HG02981 (cell line): ENCODE measurements around the gene TEX261.

Experiments
- ATAC-seq: cut with Tn5 transposase; IDR thresholded peaks from one replicate; pipeline ENCODE4 v1.9.1; 2021; ENCODE audit warnings: mild to moderate bottlenecking, moderate library complexity; ENCODE audit not compliant: unreplicated experiment

Gene TEX261

GRCh38 chr2:70982971-70983370 lies 11.7 kb downstream of the TEX261 start:
- ATAC-seq, result no peak

- no peak for ATAC-seq
Observed at GRCh38 chr2:70981866-70982810, 12.5 kb downstream of the TEX261 start.

DNA sequence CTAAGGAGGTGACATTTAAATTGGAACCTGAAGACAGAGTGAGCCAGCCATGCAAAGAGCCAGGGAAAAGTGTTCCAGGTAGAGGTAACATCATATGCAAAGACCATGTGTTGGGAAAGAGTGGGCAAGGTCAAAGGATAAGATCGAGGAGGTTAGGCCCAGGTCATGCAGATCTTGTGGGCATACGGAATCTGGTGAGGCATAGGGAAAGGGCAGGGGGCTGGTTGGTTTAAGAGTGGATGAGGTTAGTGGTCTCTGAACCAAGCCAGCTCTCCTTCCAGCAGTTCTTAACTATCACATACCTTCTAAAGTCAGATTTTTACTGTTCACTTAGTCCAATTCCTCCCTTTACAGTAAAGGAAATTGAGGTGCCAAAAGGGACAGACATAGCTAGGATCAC lies 13.3 kb downstream of the TEX261 start:
- ATAC-seq, result no peak

GRCh38 chr2:70979626-70980025 lies 15.0 kb downstream of the TEX261 start:
- ATAC-seq, result no peak

DNA sequence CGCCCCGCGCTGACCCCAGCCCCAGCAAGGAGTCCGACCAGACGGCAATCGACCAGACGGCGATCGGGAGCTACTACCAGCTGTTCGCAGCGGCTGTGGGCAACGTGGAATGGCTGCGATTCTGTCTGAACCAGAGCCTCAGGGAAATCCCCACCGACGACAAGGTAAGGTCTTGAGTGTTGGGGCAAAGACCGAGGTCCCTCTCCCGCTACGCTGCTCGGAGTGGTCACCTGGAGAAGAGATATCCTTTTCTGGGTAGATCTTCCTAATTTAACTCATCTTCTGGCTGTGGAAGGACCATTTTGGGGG lies 15.5 kb downstream of the TEX261 start:
- no peak for ATAC-seq

GRCh38 chr2:70978341-70979179 lies 16.1 kb downstream of the TEX261 start, which contains the start of gene ANKRD53:
Gene ANKRD53, plus strand, starts transcription at chr2:70978630. Its CDS starts 16 bp downstream, at chr2:70978646.
- ATAC-seq, result peak; percentile 35

DNA sequence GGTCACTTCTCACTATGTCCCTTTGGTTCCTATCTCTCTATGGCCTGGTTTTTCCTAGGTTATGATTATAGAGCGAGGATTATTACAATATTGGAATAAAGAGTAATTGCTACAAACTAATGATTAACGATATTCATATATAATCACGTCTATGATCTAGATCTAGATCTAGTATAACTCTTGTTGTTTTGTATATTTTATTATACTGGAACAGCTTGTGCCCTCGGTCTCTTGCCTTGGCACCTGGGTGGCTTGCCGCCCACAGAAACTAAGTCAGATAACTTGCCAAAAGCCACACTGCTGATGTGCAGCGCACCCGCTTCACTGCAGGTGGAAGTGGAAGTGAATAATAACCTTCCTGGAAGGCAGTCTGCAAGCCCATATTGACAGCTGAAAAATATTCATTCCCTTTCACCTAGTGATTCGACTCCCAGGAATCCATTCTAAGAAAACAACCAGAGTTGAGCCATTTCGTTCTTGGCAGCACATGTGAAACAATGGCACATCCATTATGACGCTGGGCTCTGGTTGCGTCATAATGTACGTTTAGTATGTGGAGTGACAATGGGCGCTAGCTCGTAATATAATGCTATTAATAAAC lies 17.0 kb downstream of the TEX261 start:
- no peak for ATAC-seq

- no peak for ATAC-seq
Observed at GRCh38 chr2:70975237-70975636, 19.4 kb downstream of the TEX261 start.

GRCh38 chr2:70974592-70974991 lies 20.1 kb downstream of the TEX261 start:
- no peak for ATAC-seq

DNA sequence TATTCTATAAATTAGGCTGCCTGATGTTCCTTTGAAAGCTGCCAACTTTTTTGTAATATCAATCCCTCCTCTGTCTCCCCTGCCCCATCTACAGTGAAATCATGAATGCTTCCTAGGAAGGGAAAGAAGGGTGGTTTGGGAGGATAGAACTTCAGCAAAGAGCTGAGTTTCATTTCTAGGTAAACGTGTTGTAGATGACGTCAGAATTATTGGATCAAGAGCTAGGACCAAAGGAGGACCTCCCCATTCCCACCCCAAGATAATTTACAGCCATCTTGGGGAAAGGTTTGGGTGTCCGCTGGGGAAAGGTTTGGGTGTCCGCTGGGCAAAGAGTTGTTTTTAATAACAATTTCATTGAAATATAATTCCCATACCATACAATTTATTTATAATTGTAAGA lies 27.5 kb downstream of the TEX261 start:
- ATAC-seq, result no peak

- no peak for ATAC-seq
Observed at GRCh38 chr2:70966681-70967080, 28.0 kb downstream of the TEX261 start.

DNA sequence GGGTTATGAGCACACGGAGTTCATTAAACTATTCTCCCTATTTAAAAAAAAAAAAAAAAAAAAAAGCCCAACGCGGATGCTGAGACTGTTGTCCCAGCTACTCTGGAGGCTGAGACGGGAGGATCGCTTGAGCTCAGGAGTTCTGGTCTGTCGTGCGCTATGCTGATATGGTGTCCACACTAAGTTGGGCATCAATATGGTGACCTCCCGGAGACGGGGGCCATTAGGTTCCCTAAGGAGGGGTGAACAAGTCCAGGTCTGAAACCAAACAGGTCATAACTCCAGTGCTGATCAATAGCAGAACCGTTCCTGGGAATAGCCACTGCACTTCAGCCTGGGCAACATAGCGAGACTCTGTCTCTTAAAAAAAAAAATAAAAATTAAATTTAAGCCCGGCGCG lies 29.2 kb downstream of the TEX261 start:
- ATAC-seq, result no peak

DNA sequence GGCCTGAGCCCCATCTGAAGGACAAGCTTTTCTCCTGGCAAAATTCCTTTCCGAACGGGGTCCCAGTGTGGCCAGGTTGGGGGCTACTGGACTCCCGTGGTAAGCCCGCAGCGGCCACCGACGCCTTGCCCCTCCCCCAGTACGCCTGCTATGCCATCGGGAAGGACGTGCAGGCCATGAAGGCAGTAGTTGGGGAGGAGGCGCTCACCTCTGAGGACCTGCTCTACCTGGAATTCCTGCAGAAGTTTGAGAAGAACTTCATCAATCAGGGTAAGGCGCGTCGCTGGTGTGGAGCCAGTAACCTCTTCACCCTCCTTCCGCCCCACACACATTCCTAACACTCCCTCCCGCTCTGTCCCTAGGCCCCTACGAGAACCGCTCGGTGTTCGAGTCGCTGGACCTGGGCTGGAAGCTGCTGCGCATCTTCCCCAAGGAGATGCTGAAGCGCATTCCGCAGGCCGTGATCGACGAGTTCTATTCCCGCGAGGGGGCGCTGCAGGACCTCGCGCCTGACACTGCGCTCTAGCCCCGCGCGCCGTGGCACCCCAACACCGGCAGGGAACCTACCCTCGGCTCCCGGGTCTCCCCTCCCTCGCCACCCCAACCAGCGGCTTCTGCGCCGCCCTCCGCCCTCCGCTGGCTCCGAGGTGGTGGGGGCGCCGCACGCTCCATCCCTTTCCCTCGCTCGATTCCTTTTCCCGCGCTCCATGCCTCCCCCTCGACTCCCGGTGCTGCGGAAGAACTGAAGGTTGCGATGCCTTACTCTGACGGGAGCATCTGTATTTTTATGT lies 29.9 kb downstream of the TEX261 start:
- no peak for ATAC-seq

- no peak for ATAC-seq
Observed at GRCh38 chr2:70964133-70964532, 30.5 kb downstream of the TEX261 start.

DNA sequence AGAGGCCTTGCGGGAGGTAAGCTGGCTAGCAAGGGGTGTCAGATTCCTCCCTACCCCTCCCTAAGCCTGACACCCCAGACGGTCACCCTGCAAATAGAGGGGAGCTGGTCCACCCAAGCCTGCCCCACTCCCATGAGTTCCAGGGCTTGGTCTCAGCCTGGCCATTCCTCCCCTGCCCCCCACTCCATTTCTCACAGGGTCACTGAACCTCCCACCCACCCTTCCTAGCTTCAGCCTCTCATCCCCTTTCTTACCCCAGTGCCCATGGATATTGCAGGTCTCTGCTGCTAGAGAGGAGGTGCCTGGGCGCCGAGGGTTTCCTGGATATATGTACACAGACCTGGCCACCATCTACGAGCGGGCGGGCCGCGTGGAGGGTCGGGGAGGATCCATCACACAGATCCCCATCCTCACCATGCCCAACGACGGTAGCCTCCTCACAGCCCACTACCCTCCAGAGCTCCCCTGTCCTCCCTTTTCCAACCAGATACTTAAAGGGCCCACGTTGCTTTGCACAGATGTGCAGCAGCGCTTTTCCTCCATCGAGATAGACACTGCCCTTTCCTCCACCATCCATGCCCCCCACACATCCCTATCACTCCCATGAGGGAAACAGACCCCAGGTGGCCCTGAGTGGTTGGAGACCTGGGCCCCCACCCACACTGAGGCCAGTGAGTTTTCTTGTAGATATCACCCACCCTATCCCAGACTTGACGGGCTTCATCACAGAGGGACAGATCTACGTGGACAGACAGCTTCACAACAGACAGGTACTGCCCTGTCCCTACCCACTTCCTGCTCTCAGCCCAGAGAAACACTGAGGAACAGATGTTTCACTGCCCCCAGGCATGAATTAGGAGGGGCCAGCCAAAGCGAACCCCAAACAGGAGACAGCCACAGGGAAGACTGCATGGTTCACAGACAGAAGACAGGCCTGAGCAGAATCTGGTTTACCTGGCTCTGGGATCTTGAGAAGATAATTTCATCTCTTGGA lies 31.5 kb downstream of the TEX261 start:
- ATAC-seq, result no peak

- no peak for ATAC-seq
Observed at GRCh38 chr2:70962211-70962884, 32.3 kb downstream of the TEX261 start.

DNA sequence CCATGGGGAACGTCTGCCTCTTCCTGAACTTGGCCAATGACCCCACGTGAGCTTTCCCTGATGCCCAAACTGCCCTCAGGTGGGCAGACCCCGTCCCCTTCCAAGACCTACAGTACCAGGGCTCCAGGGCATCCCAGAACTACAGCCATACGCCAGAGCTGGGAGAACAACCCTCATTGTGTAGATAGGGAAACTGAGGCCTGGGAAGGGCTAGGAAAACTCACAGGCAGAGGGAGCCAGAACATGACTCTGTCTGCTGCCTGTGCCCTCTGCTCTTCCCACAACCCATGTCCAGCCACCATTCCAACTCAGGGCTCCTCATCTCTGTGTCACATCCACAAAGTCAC lies 33.1 kb downstream of the TEX261 start:
- no peak for ATAC-seq

DNA sequence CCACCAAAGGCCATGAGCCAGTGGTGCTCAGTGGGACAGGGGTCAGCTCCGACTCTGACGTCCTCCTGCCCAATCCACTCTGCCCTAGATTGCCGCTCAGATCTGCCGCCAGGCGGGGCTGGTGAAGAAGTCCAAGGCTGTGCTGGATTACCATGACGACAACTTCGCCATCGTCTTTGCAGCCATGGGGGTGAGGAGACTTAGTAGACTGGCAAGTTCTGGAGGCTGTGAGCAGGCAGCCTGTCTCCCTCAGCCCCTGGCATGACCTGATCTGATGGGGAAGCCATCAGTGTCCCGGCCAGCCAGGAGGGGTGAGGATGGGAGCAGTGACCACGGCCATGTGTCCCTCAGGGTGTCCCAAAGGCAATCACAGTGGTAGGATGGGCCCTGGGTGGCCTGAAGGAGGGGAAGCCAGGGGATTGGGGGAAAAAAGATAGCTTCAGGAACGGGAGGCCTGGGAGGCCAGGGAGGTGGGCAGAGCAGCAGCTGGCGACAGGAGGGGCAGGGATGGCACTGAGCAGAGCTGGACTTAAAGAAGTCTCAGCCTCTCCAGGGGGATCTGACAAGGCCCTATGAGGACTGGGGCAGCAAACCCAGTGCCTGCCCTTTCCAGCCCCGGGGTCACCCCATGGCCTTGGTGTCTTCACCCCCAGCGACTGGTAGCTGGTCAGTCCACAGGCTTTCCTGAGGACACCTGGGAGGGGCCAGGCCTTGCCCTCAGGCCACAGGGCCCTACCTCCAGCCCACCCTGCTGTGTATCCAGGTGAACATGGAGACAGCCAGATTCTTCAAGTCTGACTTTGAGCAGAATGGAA lies 33.6 kb downstream of the TEX261 start:
- no peak for ATAC-seq
